Daoy (cell line): Measurements from ENCODE around the gene DEAF1. TPM values are rescaled to one million over a fixed set of nuclear protein-coding genes. Genes with fewer than 3 reads are reported as not detected.

ENCODE experiments used
- DNase-seq: peaks from one replicate; pipeline ENCODE4 v3.0.0-alpha.2; 2015; ENCODE audit warnings: low read depth
- total RNA-seq: library from RNA; depleted of rRNA; stranded (reverse); fragments of >200 nt; shearing (Covaris generic); gene quantifications from 2 replicates; pipeline ENCODE4 v1.2.3, GENCODE V29; 2014

The DEAF1 gene
- total RNA-seq, 1 experiment from 2014 or later, result 25.5 TPM

- DNase-seq, result no peak
These were observed 26.3 kb upstream of the DEAF1 start for GRCh38 chr11:721247-721740.

- DNase-seq, result peak; percentile 52
These were observed 25.7 kb upstream of the DEAF1 start for GRCh38 chr11:720642-721246.

- DNase-seq, result no peak
These were observed 25.1 kb upstream of the DEAF1 start for GRCh38 chr11:720017-720641.

- DNase-seq, result no peak
These were observed 24.4 kb upstream of the DEAF1 start for GRCh38 chr11:719214-720016.

- DNase-seq, result no peak
These were observed 19.4 kb upstream of the DEAF1 start for GRCh38 chr11:714436-714835.

GRCh38 chr11:709109-709997, 14.3 kb upstream of the DEAF1 start:
- no peak for DNase-seq

GRCh38 chr11:708511-708910, 13.5 kb upstream of the DEAF1 start:
- no peak for DNase-seq

GRCh38 chr11:707817-708420, 12.9 kb upstream of the DEAF1 start:
- DNase-seq, result no peak

- no peak for DNase-seq
These were observed 12.2 kb upstream of the DEAF1 start for GRCh38 chr11:706957-707816.

- DNase-seq, result peak; percentile 60
These were observed 11.5 kb upstream of the DEAF1 start for GRCh38 chr11:706439-706956.

GRCh38 chr11:705646-706438, 10.8 kb upstream of the DEAF1 start, which contains the start of gene EPS8L2:
EPS8L2 (plus strand) TSS chr11:706231; CDS start chr11:709408, 3,177 bp downstream.
- no peak for DNase-seq

GRCh38 chr11:704781-705645, 10.0 kb upstream of the DEAF1 start:
- no peak for DNase-seq

- no peak for DNase-seq
These were observed 9.2 kb upstream of the DEAF1 start for GRCh38 chr11:704228-704674.

GRCh38 chr11:703506-703905, 8.5 kb upstream of the DEAF1 start:
- DNase-seq, result no peak

GRCh38 chr11:702462-703461, 7.7 kb upstream of the DEAF1 start:
- DNase-seq, result peak; percentile 69

GRCh38 chr11:701741-702461, 6.9 kb upstream of the DEAF1 start:
- DNase-seq, result no peak
